Measurements from ENCODE around the gene CGNL1.

DNA sequence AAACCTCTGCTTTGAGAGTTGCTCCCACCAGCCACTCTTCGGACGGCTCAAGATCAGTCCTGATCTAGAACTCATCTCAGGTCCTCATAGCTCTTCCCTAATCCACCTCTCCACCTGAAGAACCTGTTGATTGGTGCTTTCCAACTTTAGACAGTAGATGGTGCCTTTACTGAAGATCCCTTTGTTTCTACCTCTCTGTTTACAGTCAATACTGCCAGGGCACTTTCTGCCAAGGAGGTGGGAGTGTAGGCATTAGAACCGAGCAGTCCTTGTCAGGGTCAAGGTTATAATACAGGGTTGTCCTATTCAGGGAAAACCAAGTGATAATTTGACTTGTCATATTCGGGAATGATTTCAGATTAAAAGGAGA, 1.2 kb downstream of the CGNL1 start:
- TF ChIP-seq ZBTB8A (tag by site-specific recombination; IDR thresholded peaks at IDR 0.05): no peak
- TF ChIP-seq TRIM28 (IDR thresholded peaks at IDR 0.05; ENCODE audit: borderline replicate concordance, low read length): no peak
- no peak for TF ChIP-seq KLF1 (tag by site-specific recombination; IDR thresholded peaks at IDR 0.05)
- TF ChIP-seq ZFP69B (tag by site-specific recombination; IDR thresholded peaks at IDR 0.05): no peak
- TF ChIP-seq, protein P1, sequence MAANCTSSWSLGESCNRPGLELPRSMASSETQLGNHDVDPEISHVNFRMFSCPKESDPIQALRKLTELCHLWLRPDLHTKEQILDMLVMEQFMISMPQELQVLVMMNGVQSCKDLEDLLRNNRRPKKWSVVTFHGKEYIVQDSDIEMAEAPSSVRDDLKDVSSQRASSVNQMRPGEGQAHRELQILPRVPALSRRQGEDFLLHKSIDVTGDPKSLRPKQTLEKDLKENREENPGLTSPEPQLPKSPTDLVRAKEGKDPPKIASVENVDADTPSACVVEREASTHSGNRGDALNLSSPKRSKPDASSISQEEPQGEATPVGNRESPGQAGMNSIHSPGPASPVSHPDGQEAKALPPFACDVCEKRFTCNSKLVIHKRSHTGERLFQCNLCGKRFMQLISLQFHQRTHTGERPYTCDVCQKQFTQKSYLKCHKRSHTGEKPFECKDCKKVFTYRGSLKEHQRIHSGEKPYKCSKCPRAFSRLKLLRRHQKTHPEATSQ (tag by site-specific recombination; IDR thresholded peaks at IDR 0.05): no peak
- TF ChIP-seq, protein P2, sequence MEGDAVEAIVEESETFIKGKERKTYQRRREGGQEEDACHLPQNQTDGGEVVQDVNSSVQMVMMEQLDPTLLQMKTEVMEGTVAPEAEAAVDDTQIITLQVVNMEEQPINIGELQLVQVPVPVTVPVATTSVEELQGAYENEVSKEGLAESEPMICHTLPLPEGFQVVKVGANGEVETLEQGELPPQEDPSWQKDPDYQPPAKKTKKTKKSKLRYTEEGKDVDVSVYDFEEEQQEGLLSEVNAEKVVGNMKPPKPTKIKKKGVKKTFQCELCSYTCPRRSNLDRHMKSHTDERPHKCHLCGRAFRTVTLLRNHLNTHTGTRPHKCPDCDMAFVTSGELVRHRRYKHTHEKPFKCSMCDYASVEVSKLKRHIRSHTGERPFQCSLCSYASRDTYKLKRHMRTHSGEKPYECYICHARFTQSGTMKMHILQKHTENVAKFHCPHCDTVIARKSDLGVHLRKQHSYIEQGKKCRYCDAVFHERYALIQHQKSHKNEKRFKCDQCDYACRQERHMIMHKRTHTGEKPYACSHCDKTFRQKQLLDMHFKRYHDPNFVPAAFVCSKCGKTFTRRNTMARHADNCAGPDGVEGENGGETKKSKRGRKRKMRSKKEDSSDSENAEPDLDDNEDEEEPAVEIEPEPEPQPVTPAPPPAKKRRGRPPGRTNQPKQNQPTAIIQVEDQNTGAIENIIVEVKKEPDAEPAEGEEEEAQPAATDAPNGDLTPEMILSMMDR (tag by site-specific recombination; IDR thresholded peaks at IDR 0.05): no peak
- TF ChIP-seq, protein P3, sequence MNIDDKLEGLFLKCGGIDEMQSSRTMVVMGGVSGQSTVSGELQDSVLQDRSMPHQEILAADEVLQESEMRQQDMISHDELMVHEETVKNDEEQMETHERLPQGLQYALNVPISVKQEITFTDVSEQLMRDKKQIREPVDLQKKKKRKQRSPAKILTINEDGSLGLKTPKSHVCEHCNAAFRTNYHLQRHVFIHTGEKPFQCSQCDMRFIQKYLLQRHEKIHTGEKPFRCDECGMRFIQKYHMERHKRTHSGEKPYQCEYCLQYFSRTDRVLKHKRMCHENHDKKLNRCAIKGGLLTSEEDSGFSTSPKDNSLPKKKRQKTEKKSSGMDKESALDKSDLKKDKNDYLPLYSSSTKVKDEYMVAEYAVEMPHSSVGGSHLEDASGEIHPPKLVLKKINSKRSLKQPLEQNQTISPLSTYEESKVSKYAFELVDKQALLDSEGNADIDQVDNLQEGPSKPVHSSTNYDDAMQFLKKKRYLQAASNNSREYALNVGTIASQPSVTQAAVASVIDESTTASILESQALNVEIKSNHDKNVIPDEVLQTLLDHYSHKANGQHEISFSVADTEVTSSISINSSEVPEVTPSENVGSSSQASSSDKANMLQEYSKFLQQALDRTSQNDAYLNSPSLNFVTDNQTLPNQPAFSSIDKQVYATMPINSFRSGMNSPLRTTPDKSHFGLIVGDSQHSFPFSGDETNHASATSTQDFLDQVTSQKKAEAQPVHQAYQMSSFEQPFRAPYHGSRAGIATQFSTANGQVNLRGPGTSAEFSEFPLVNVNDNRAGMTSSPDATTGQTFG (tag by site-specific recombination; IDR thresholded peaks at IDR 0.05; ENCODE audit: borderline replicate concordance): no peak
- TF ChIP-seq ZBTB17 (tag by site-specific recombination; IDR thresholded peaks at IDR 0.05): no peak
